DND-41 (cell line): Measurements from ENCODE around the gene ZNF28.

Experiments
- CTCF ChIP-seq: IDR thresholded peaks from 2 replicates; pipeline ENCODE4 v1.5.1; 2012; ENCODE audit warnings: borderline replicate concordance, low read length, moderate library complexity, mild to moderate bottlenecking; ENCODE audit not compliant: poor library complexity, severe bottlenecking; ENCODE audit errors: extremely low read depth
- EZH2 ChIP-seq: IDR thresholded peaks from 3 replicates; pipeline ENCODE4 v1.6.1; 2012; ENCODE audit warnings: borderline replicate concordance, low read depth, mild to moderate bottlenecking, moderate library complexity, low read length, inconsistent platforms; ENCODE audit not compliant: severe bottlenecking

GRCh38 chr19:52786078-52786463, 35.4 kb downstream of the ZNF28 start:
- TF ChIP-seq EZH2, result no peak
- no peak for TF ChIP-seq CTCF
